ENCODE data around the gene FRMD8. TPM values are rescaled to one million over a fixed set of nuclear protein-coding genes. Genes with fewer than 3 reads are reported as not detected.

FRMD8 gene, protein sequence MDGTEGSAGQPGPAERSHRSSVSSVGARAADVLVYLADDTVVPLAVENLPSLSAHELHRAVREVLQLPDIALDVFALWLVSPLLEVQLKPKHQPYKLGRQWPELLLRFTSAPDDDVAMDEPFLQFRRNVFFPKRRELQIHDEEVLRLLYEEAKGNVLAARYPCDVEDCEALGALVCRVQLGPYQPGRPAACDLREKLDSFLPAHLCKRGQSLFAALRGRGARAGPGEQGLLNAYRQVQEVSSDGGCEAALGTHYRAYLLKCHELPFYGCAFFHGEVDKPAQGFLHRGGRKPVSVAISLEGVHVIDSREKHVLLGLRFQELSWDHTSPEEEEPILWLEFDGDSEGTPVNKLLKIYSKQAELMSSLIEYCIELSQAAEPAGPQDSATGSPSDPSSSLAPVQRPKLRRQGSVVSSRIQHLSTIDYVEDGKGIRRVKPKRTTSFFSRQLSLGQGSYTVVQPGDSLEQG
- 11.1 TPM for total RNA-seq (ENCODE audit: unreplicated experiment)
- long read RNA-seq, partial matches to known transcripts, result 0 of 3 reads
- long read RNA-seq, other reads (novel, unspliced or antisense), result 1 of 3 reads

DNA sequence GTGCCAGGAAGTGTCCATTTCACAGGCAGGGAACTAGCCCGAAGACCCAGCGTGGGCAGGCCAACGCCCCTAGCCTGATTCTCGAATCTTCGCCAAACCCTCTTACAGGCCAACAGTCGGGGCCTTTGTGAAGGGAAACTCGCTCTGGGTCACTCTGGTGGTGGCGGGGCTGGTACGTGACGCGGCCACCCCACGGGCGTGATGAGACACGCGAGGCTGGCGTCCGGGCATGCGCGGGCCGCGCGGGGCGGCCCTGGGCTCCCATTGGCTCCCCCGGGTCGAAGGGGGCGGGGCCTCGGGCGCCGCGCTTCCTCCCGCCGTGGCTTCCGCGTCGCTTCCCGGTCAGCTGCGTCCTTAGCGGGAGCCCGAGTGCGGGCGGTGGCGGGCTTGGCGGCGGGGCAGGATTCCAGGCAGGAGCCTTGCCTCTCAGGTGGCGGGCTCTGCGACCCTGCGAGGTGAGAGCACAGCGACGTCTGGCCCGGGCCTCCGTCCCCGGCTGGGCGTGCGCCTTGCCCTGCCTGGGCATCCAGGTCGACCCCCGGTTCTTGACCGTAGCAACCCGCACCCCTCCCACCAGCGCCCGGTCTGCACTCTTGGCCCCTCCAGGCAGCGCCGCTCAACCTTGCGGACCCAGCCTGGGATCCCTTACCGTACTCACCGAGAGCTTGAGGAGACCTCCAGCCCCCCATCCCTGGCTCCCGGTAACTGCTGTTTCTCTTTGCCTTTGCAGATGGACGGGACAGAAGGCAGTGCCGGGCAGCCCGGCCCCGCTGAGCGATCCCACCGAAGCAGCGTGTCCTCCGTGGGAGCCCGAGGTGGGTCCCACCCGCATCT is at the start of gene FRMD8:
FRMD8 (plus strand) TSS at position 331 of the 834 bp plus-strand sequence; CDS start at position 731, 400 bp downstream.
- TF ChIP-seq, protein P1, sequence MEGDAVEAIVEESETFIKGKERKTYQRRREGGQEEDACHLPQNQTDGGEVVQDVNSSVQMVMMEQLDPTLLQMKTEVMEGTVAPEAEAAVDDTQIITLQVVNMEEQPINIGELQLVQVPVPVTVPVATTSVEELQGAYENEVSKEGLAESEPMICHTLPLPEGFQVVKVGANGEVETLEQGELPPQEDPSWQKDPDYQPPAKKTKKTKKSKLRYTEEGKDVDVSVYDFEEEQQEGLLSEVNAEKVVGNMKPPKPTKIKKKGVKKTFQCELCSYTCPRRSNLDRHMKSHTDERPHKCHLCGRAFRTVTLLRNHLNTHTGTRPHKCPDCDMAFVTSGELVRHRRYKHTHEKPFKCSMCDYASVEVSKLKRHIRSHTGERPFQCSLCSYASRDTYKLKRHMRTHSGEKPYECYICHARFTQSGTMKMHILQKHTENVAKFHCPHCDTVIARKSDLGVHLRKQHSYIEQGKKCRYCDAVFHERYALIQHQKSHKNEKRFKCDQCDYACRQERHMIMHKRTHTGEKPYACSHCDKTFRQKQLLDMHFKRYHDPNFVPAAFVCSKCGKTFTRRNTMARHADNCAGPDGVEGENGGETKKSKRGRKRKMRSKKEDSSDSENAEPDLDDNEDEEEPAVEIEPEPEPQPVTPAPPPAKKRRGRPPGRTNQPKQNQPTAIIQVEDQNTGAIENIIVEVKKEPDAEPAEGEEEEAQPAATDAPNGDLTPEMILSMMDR (IDR thresholded peaks at IDR 0.05; ENCODE audit: partially characterized antibody, unreplicated experiment), result no peak
- peak; percentile 90 for DNase-seq
- peaks cover 3% of the 10 kb centered on the region for H3K9me3 Mint-ChIP-seq (ENCODE audit: unreplicated experiment)
- no peaks in the 10 kb centered on the region for H3K36me3 Mint-ChIP-seq (ENCODE audit: unreplicated experiment)
- peaks cover 12% of the 10 kb centered on the region for H3K27me3 Mint-ChIP-seq (ENCODE audit: unreplicated experiment)
- H3K4me1 Mint-ChIP-seq (ENCODE audit: low read depth, unreplicated experiment), result peaks cover 6% of the 10 kb centered on the region
- peak within 1 kb of the TSS; percentile 89 for H3K4me3 Mint-ChIP-seq (ENCODE audit: unreplicated experiment)
- H3K27ac Mint-ChIP-seq (ENCODE audit: unreplicated experiment), result peak within 1 kb of the TSS; percentile 22

DNA sequence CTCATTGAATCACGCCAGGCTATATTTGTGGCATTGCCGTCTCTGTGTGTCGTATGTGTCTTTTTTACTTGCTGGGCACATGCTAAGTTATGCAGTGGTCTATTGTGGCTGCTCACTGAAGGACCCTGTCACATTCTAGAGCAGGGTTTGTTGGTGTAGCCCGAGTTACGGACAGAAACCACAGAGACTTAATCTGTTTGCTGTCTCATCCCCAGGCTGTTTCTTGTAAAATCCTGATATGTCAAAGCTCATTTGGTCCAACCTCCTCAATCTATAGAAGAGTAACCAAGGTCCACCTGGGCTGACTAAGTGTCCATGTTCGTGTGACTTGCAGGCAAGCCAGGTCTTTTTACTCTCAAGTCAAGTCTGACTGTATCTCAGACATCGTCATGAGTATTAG is 47.8 kb upstream of the FRMD8 start:
- Mint-ChIP-seq H3K36me3 (ENCODE audit: unreplicated experiment) (no peaks in the 10 kb centered on the region), H3K27ac (ENCODE audit: unreplicated experiment) (peak overlapping the region; percentile 13), H3K27me3 (ENCODE audit: unreplicated experiment) (peaks cover 4% of the 10 kb centered on the region), H3K4me1 (ENCODE audit: low read depth, unreplicated experiment) (peaks cover 30% of the 10 kb centered on the region), H3K4me3 (ENCODE audit: unreplicated experiment) (no peak overlapping the region), H3K9me3 (ENCODE audit: unreplicated experiment) (peaks cover 8% of the 10 kb centered on the region)
- no peak for DNase-seq
- TF ChIP-seq, protein P1 (IDR thresholded peaks at IDR 0.05; ENCODE audit: partially characterized antibody, unreplicated experiment), result no peak

DNA sequence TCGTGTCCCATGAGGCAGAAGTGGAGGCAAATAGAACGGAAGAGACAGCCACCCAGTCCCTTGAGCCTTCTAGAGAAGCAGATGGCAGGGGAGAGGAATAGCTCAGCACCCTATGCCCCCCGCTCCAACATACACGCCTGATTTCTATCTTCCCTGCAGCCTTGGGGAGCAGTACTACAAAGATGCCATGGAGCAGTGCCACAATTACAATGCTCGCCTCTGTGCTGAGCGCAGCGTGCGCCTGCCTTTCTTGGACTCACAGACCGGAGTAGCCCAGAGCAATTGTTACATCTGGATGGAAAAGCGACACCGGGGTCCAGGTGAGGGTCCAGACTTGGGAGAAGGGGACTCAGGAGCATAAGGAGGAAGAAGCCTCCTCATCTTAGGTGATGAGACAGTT is 46.2 kb upstream of the FRMD8 start:
- TF ChIP-seq, protein P1 (IDR thresholded peaks at IDR 0.05; ENCODE audit: partially characterized antibody, unreplicated experiment), result no peak
- peak overlapping the region; percentile 10 for H3K4me3 Mint-ChIP-seq (ENCODE audit: unreplicated experiment)
- peaks cover 30% of the 10 kb centered on the region for H3K4me1 Mint-ChIP-seq (ENCODE audit: low read depth, unreplicated experiment)
- H3K27me3 Mint-ChIP-seq (ENCODE audit: unreplicated experiment), result peaks cover 2% of the 10 kb centered on the region
- peaks cover 6% of the 10 kb centered on the region for H3K36me3 Mint-ChIP-seq (ENCODE audit: unreplicated experiment)
- peak overlapping the region; percentile 70 for H3K27ac Mint-ChIP-seq (ENCODE audit: unreplicated experiment)
- peaks cover under 1% of the 10 kb centered on the region for H3K9me3 Mint-ChIP-seq (ENCODE audit: unreplicated experiment)
- DNase-seq, result no peak

DNA sequence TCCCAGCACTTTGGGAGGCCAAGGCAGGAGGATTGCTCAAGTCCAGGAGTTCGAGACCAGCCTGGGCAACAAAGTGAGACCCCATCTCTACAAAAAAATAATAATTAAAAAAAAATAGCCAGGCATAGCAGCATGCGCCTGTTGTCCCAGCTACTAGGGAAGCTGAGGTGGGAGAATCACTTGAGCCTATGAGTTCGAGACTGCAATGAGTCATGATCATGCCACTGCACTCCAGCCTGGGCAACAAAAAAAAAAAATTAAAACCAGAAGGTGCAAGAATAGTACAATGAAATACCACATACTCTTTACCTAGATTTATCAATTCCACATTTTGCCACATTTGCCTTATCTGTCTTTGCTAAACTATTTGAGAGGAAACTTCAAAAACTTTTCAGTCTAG is 44.6 kb upstream of the FRMD8 start:
- H3K27me3 Mint-ChIP-seq (ENCODE audit: unreplicated experiment), result peaks cover 1% of the 10 kb centered on the region
- H3K27ac Mint-ChIP-seq (ENCODE audit: unreplicated experiment), result no peak overlapping the region
- H3K4me1 Mint-ChIP-seq (ENCODE audit: low read depth, unreplicated experiment), result peaks cover 25% of the 10 kb centered on the region
- TF ChIP-seq, protein P1 (IDR thresholded peaks at IDR 0.05; ENCODE audit: partially characterized antibody, unreplicated experiment), result no peak
- peaks cover 6% of the 10 kb centered on the region for H3K36me3 Mint-ChIP-seq (ENCODE audit: unreplicated experiment)
- no peaks in the 10 kb centered on the region for H3K9me3 Mint-ChIP-seq (ENCODE audit: unreplicated experiment)
- no peak for DNase-seq
- no peak overlapping the region for H3K4me3 Mint-ChIP-seq (ENCODE audit: unreplicated experiment)

Measured in glutamatergic neuron (in vitro differentiated cells).